Measurements from ENCODE around the gene ZNF626.

ZNF626 gene

GRCh38 chr19:20612711-20613316 lies 48.6 kb downstream of the ZNF626 start:
- no peak for DNase-seq (ENCODE audit: low spot score in 2 of 2)
- no peaks in the 10 kb centered on the region for H3K4me1 Mint-ChIP-seq
- H3K4me3 Mint-ChIP-seq: no peak overlapping the region
- no peak overlapping the region for H3K27ac Mint-ChIP-seq (ENCODE audit: low read depth)
- H3K9me3 Mint-ChIP-seq: peaks cover 33% of the 10 kb centered on the region
- ATAC-seq (replicated peaks; ENCODE audit: extremely low read depth, poor library complexity, severe bottlenecking): no peak
- no peaks in the 10 kb centered on the region for H3K27me3 Mint-ChIP-seq
- H3K36me3 Mint-ChIP-seq (ENCODE audit: insufficient read depth): peaks cover 1% of the 10 kb centered on the region

- DNase-seq (ENCODE audit: low spot score in 2 of 2): no peak
- Mint-ChIP-seq H3K27me3 (no peaks in the 10 kb centered on the region), H3K4me3 (no peak overlapping the region), H3K36me3 (ENCODE audit: insufficient read depth) (peaks cover 1% of the 10 kb centered on the region), H3K4me1 (no peaks in the 10 kb centered on the region), H3K9me3 (peaks cover 33% of the 10 kb centered on the region), H3K27ac (ENCODE audit: low read depth) (no peak overlapping the region)
- no peak for ATAC-seq (replicated peaks; ENCODE audit: extremely low read depth, poor library complexity, severe bottlenecking)
These were observed 49.5 kb downstream of the ZNF626 start for GRCh38 chr19:20611866-20612265.

- DNase-seq (ENCODE audit: low spot score in 2 of 2) (no peak), ATAC-seq (replicated peaks; ENCODE audit: extremely low read depth, poor library complexity, severe bottlenecking) (no peak)
- no peak overlapping the region for H3K4me3 Mint-ChIP-seq
- H3K27ac Mint-ChIP-seq (ENCODE audit: low read depth): no peak overlapping the region
- no peaks in the 10 kb centered on the region for H3K36me3 Mint-ChIP-seq (ENCODE audit: insufficient read depth)
- no peaks in the 10 kb centered on the region for H3K4me1 Mint-ChIP-seq
- no peaks in the 10 kb centered on the region for H3K27me3 Mint-ChIP-seq
- H3K9me3 Mint-ChIP-seq: peaks cover 16% of the 10 kb centered on the region
These were observed 53.4 kb downstream of the ZNF626 start for GRCh38 chr19:20607943-20608342.
